ENCODE data around the gene RAVER2. TPM values are rescaled to one million over a fixed set of nuclear protein-coding genes. Genes with fewer than 3 reads are reported as not detected.

RAVER2 gene
- total RNA-seq, 2 experiments from 2014 or later, result 0.80 to 1.0 TPM

DNA sequence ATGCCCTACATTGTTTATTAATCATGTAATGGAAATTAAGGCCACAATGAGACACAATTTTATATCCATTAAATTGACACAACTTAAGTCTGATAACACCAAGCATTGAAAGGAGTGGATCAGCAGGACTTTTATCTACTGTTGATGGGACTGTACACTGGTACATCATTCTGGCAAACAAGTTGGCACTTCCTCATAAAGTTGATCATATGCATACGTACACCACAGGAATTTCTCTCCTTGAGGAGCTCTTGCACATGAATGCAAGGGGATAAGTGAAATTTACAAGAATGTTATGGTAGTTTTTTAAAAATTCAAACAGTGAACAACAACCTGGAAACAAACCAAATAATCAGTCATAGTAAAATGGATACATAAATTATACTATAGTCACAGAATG, 20.1 kb downstream of the RAVER2 start:
- DNase-seq (no peak), ATAC-seq (ENCODE audit: poor library complexity) (no peak)
- Mint-ChIP-seq H3K36me3 (ENCODE audit: low read depth) (no peaks in the 10 kb centered on the region), H3K27ac (no peak overlapping the region), H3K9me3 (no peaks in the 10 kb centered on the region), H3K4me1 (ENCODE audit: low read depth) (peaks cover 9% of the 10 kb centered on the region), H3K27me3 (no peaks in the 10 kb centered on the region), H3K4me3 (no peak overlapping the region)
- H3K4me3 ChIP-seq (ENCODE audit: low read length), result no peak overlapping the region
- ChIA-PET POLR2A (no interaction called here), CTCF (interaction anchor here (0.6 kb wide), 1 partner anchor 395 kb away, joined by 3 read pairs; no protein-coding TSS in a partner anchor)
- H3K36me3 ChIP-seq (ENCODE audit: insufficient read depth, low read length), result no peaks in the 10 kb centered on the region
- intact Hi-C loops (cut with DNase I, micrococcal nuclease), result no loop called here
- H3K27me3 ChIP-seq (ENCODE audit: control insufficient read depth in 1 of 2, insufficient read depth in 2 of 2, low read length in 2 of 2), result no peaks in the 10 kb centered on the region
- H3K9me3 ChIP-seq (ENCODE audit: control insufficient read depth in 1 of 2, insufficient read depth in 1 of 2, low read length in 2 of 2), result no peaks in the 10 kb centered on the region
- no peak overlapping the region for H3K27ac ChIP-seq (ENCODE audit: low read depth in 1 of 2, low read length in 2 of 2)
- no peaks in the 10 kb centered on the region for H3K4me1 ChIP-seq (ENCODE audit: insufficient read depth, low read length)
- TF ChIP-seq, protein P1, sequence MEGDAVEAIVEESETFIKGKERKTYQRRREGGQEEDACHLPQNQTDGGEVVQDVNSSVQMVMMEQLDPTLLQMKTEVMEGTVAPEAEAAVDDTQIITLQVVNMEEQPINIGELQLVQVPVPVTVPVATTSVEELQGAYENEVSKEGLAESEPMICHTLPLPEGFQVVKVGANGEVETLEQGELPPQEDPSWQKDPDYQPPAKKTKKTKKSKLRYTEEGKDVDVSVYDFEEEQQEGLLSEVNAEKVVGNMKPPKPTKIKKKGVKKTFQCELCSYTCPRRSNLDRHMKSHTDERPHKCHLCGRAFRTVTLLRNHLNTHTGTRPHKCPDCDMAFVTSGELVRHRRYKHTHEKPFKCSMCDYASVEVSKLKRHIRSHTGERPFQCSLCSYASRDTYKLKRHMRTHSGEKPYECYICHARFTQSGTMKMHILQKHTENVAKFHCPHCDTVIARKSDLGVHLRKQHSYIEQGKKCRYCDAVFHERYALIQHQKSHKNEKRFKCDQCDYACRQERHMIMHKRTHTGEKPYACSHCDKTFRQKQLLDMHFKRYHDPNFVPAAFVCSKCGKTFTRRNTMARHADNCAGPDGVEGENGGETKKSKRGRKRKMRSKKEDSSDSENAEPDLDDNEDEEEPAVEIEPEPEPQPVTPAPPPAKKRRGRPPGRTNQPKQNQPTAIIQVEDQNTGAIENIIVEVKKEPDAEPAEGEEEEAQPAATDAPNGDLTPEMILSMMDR (IDR thresholded peaks at IDR 0.05), result no peak

DNA sequence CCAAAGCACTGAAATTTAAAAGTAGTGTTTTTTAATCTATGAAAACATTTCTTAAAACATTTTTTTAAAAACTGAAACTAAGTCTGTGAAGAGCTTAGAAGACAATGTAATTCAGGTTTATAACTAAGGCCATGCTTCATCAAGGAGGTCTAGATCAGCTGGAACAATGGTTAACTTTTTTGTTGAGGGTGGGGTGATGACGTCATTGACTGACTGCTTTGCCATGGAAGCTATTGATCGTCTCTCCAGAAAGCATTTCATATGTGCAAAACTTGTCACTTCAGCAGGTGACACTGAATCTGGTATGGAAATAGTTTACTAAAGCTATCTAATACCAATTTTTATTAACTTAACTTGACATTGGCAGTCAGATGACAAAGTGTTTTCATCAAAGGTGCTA, 21.0 kb downstream of the RAVER2 start:
- Mint-ChIP-seq H3K4me3 (no peak overlapping the region), H3K4me1 (ENCODE audit: low read depth) (peaks cover 17% of the 10 kb centered on the region), H3K36me3 (ENCODE audit: low read depth) (peaks cover 8% of the 10 kb centered on the region), H3K9me3 (peaks cover 2% of the 10 kb centered on the region), H3K27me3 (no peaks in the 10 kb centered on the region), H3K27ac (no peak overlapping the region)
- intact Hi-C loops (cut with DNase I, micrococcal nuclease), result no loop called here
- no peak for DNase-seq
- TF ChIP-seq, protein P1 (IDR thresholded peaks at IDR 0.05), result no peak
- no peaks in the 10 kb centered on the region for H3K4me1 ChIP-seq (ENCODE audit: insufficient read depth, low read length)
- CTCF ChIA-PET, result no interaction called here
- POLR2A ChIA-PET, result no interaction called here
- H3K9me3 ChIP-seq (ENCODE audit: control insufficient read depth in 1 of 2, insufficient read depth in 1 of 2, low read length in 2 of 2), result no peaks in the 10 kb centered on the region
- no peak overlapping the region for H3K27ac ChIP-seq (ENCODE audit: low read depth in 1 of 2, low read length in 2 of 2)
- no peaks in the 10 kb centered on the region for H3K27me3 ChIP-seq (ENCODE audit: control insufficient read depth in 1 of 2, insufficient read depth in 2 of 2, low read length in 2 of 2)
- H3K4me3 ChIP-seq (ENCODE audit: low read length), result no peak overlapping the region
- no peak for ATAC-seq (ENCODE audit: poor library complexity)
- H3K36me3 ChIP-seq (ENCODE audit: insufficient read depth, low read length), result no peaks in the 10 kb centered on the region

GRCh38 chr1:64766429-64766828, 21.6 kb downstream of the RAVER2 start:
- Histone ChIP-seq H3K4me1 (ENCODE audit: insufficient read depth, low read length) (no peaks in the 10 kb centered on the region), H3K27me3 (ENCODE audit: control insufficient read depth in 1 of 2, insufficient read depth in 2 of 2, low read length in 2 of 2) (no peaks in the 10 kb centered on the region), H3K27ac (ENCODE audit: low read depth in 1 of 2, low read length in 2 of 2) (no peak overlapping the region), H3K36me3 (ENCODE audit: insufficient read depth, low read length) (no peaks in the 10 kb centered on the region), H3K4me3 (ENCODE audit: low read length) (no peak overlapping the region), H3K9me3 (ENCODE audit: control insufficient read depth in 1 of 2, insufficient read depth in 1 of 2, low read length in 2 of 2) (no peaks in the 10 kb centered on the region)
- TF ChIP-seq, protein P1 (IDR thresholded peaks at IDR 0.05), result no peak
- Mint-ChIP-seq H3K4me3 (no peak overlapping the region), H3K4me1 (ENCODE audit: low read depth) (peaks cover 19% of the 10 kb centered on the region), H3K27me3 (no peaks in the 10 kb centered on the region), H3K27ac (no peak overlapping the region), H3K9me3 (peaks cover 2% of the 10 kb centered on the region), H3K36me3 (ENCODE audit: low read depth) (peaks cover 9% of the 10 kb centered on the region)
- no peak for DNase-seq
- intact Hi-C loops (cut with DNase I, micrococcal nuclease), result no loop called here
- CTCF ChIA-PET, result no interaction called here
- no peak for ATAC-seq (ENCODE audit: poor library complexity)
- POLR2A ChIA-PET, result no interaction called here

Data from CD4-positive, alpha-beta T cell (primary cell).